IPS-NIHi11 (cell line): ENCODE results near the gene MEGF6.

Source experiments
- DNase-seq: peaks from one replicate; pipeline ENCODE4 v3.0.0; 2012; ENCODE audit warnings: mixed read lengths, low spot score

MEGF6 gene

GRCh38 chr1:3521426-3521825, 89.9 kb downstream of the MEGF6 start:
- DNase-seq = no peak

GRCh38 chr1:3520419-3521378, 90.6 kb downstream of the MEGF6 start:
- no peak for DNase-seq

GRCh38 chr1:3519301-3519885, 91.9 kb downstream of the MEGF6 start:
- DNase-seq = no peak

- no peak for DNase-seq
These were observed 92.6 kb downstream of the MEGF6 start for GRCh38 chr1:3518756-3519155.

- DNase-seq = peak; percentile 71
These were observed 93.1 kb downstream of the MEGF6 start for GRCh38 chr1:3518256-3518655.

GRCh38 chr1:3516911-3517675, 94.2 kb downstream of the MEGF6 start:
- no peak for DNase-seq

- no peak for DNase-seq
These were observed 94.8 kb downstream of the MEGF6 start for GRCh38 chr1:3516481-3516869.

GRCh38 chr1:3515774-3516480, 95.4 kb downstream of the MEGF6 start:
- DNase-seq = no peak

GRCh38 chr1:3515272-3515671, 96.0 kb downstream of the MEGF6 start:
- no peak for DNase-seq

- no peak for DNase-seq
These were observed 96.9 kb downstream of the MEGF6 start for GRCh38 chr1:3514404-3514803.

GRCh38 chr1:3511856-3512255, 99.5 kb downstream of the MEGF6 start:
- DNase-seq = no peak

GRCh38 chr1:3511306-3511705, 100.0 kb downstream of the MEGF6 start:
- no peak for DNase-seq

GRCh38 chr1:3510956-3511250, 100.4 kb downstream of the MEGF6 start:
- no peak for DNase-seq

GRCh38 chr1:3510136-3510955, 101.0 kb downstream of the MEGF6 start:
- no peak for DNase-seq

- no peak for DNase-seq
These were observed 101.6 kb downstream of the MEGF6 start for GRCh38 chr1:3509721-3510120.

- no peak for DNase-seq
These were observed 102.4 kb downstream of the MEGF6 start for GRCh38 chr1:3508757-3509415.

- no peak for DNase-seq
These were observed 103.6 kb downstream of the MEGF6 start for GRCh38 chr1:3507636-3508275.

GRCh38 chr1:3506943-3507342, 104.4 kb downstream of the MEGF6 start:
- DNase-seq = no peak

GRCh38 chr1:3506041-3506440, 105.3 kb downstream of the MEGF6 start:
- no peak for DNase-seq

GRCh38 chr1:3505161-3505560, 106.1 kb downstream of the MEGF6 start:
- no peak for DNase-seq

GRCh38 chr1:3504822-3505153, 106.5 kb downstream of the MEGF6 start:
- no peak for DNase-seq
